PC-3 (cell line): ENCODE measurements around the gene FAM25G. TPM values are rescaled to one million over a fixed set of nuclear protein-coding genes. Genes with fewer than 3 reads are reported as not detected.

Experiments
- ATAC-seq: fragments of 200-7000 bp; cut with Tn5 transposase; 2 replicates; pipeline ENCODE4 v1.9.1; 2020; ENCODE audit warnings: mild to moderate bottlenecking, moderate library complexity
- BruUV-seq: library from RNA; stranded (reverse); fragments of 400-500 nt; replicated peaks from 2 replicates; lab custom pipeline; 2021; lab: Mats Ljungman, UMichigan
- CTCF ChIA-PET: fragments of 300-600 bp; sonication (Branson Sonifier 250); formaldehyde crosslinking; loops from one replicate; lab custom pipeline; 2022; ENCODE audit warnings: antibody characterized with exemption; lab: Charles Lee
- POLR2A ChIA-PET: fragments of 300-600 bp; sonication (Branson Sonifier 250); formaldehyde crosslinking; loops from one replicate; lab custom pipeline; 2022; ENCODE audit warnings: antibody characterized with exemption; ENCODE audit not compliant: unreplicated experiment; lab: Charles Lee
- DNase-seq: peaks from one replicate; pipeline ENCODE4 v3.0.0-alpha.2; 2015
- H2AFZ ChIP-seq: fragments of 300-600 bp; sonication (generic); 2 replicates; pipeline ENCODE4 v1.6.0; 2016; ENCODE audit warnings: antibody characterized with exemption, low read length
- H3F3A ChIP-seq: fragments of 300-600 bp; sonication (generic); one replicate; pipeline ENCODE4 v1.6.0; 2017; ENCODE audit warnings: antibody characterized with exemption, low read length, control low read depth, mild to moderate bottlenecking; ENCODE audit not compliant: unreplicated experiment
- H3K27ac ChIP-seq: fragments of 300-600 bp; sonication (generic); 2 replicates; pipeline ENCODE4 v1.5.1; 2016; ENCODE audit warnings: mild to moderate bottlenecking, low read length
- H3K27me3 ChIP-seq: fragments of 300-600 bp; sonication (generic); 2 replicates; pipeline ENCODE4 v1.6.1; 2016; ENCODE audit warnings: low read length, mixed read lengths
- H3K36me3 ChIP-seq: fragments of 300-600 bp; sonication (generic); 2 replicates; pipeline ENCODE4 v1.6.1; 2016; ENCODE audit warnings: low read depth, mixed run types, low read length, mixed read lengths
- H3K4me1 ChIP-seq: fragments of 300-600 bp; sonication (generic); 2 replicates; pipeline ENCODE4 v1.5.1; 2016; ENCODE audit warnings: low read length; ENCODE audit not compliant: insufficient read depth
- H3K4me2 ChIP-seq: fragments of 300-600 bp; sonication (generic); 2 replicates; pipeline ENCODE4 v1.6.0; 2016; ENCODE audit warnings: low read length
- H3K4me3 ChIP-seq: fragments of 300-600 bp; sonication (generic); 2 replicates; pipeline ENCODE4 v1.5.1; 2016; ENCODE audit warnings: mild to moderate bottlenecking, low read length, mixed read lengths
- H3K79me2 ChIP-seq: fragments of 300-600 bp; sonication (generic); 2 replicates; pipeline ENCODE4 v1.6.1; 2017; ENCODE audit warnings: low read length, mixed read lengths
- H3K9ac ChIP-seq: fragments of 300-600 bp; sonication (generic); 2 replicates; pipeline ENCODE4 v1.6.0; 2016; ENCODE audit warnings: mild to moderate bottlenecking, low read length
- H3K9me2 ChIP-seq: fragments of 300-600 bp; sonication (generic); replicated peaks from 2 replicates; pipeline ENCODE4 v1.6.1; 2016; ENCODE audit warnings: mixed run types, low read length, mixed read lengths
- H3K9me3 ChIP-seq: fragments of 300-600 bp; sonication (generic); 2 replicates; pipeline ENCODE4 v1.6.1; 2016; ENCODE audit warnings: low read length, mixed read lengths
- H4K20me1 ChIP-seq: fragments of 300-600 bp; sonication (generic); 2 replicates; pipeline ENCODE4 v1.6.1; 2016; ENCODE audit warnings: low read length, mixed read lengths
- CTCF ChIP-seq: fragments of 300-600 bp; sonication (generic); conservative IDR thresholded peaks from 2 replicates; pipeline ENCODE4 v1.5.1; 2017; ENCODE audit warnings: antibody characterized with exemption, low read depth, mild to moderate bottlenecking, low read length
- EZH2phosphoT487 ChIP-seq: fragments of 300-600 bp; sonication (generic); IDR thresholded peaks from 2 replicates; pipeline ENCODE4 v1.6.1; 2018; ENCODE audit warnings: mild to moderate bottlenecking, antibody characterized with exemption, low read length, borderline replicate concordance
- intact Hi-C: fragments of 100-400 bp; cut with micrococcal nuclease; formaldehyde crosslinking; loops from 2 replicates; pipeline ENCODE4 v1.9.0; 2023
- total RNA-seq: library from RNA; depleted of rRNA; stranded (reverse); fragments of >200 nt; gene quantifications from 2 replicates; pipeline ENCODE4 v1.2.3, GENCODE V29; 2014; rRNA removed

FAM25G gene
- total RNA-seq, 1 experiment from 2014 or later: not detected

DNA sequence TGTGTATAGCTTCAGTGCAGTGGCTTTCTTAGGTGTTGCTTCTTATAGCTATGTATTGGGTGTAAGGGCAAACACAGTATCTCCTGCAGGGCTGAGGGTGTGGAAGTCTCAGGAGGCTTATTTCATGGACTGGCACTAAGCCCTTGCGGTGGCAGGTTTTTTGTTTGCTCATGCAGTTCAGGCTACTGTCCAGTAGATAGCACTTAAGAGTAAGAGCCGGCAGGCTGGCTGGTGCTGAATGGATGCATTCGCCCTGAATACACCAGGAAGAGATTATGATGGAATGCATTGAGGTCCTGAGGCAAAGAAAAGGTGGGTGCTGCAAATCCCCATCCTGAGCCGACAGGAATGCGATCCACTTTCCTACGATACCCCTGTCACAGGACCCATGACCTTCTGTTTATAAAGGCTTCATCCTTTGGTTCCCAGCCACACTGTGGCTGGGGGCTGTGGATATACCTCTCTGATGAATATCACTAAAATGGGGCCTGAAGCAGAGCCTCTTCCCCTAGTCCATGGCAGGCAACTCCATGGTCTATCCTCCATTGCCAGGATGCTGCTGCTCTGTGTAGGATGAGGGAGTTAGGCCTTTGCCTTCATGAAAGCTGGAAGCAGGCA, 52.5 kb downstream of the FAM25G start:
- Histone ChIP-seq H3K9me3 (no peaks in the 10 kb centered on the region), H3K36me3 (no peaks in the 10 kb centered on the region), H3K4me3 (no peak overlapping the region), H3K79me2 (no peaks in the 10 kb centered on the region), H3K4me1 (peaks cover 4% of the 10 kb centered on the region; the same call in 1 of the 2 replicates), H3K9ac (no peak overlapping the region), H3K4me2 (no peak overlapping the region), H3K9me2 (no peaks in the 10 kb centered on the region), H3F3A (no peaks in the 10 kb centered on the region), H4K20me1 (no peaks in the 10 kb centered on the region), H3K27ac (no peak overlapping the region), H3K27me3 (no peaks in the 10 kb centered on the region), H2AFZ (no peak overlapping the region)
- POLR2A ChIA-PET: no interaction called here
- peak; percentile 79 for DNase-seq
- TF ChIP-seq EZH2phosphoT487: no peak
- TF ChIP-seq CTCF: peak; percentile 68
- intact Hi-C loops: loop anchor here (1.0 to 10.0 kb wide), 2 partner anchors 36 to 74 kb away; no protein-coding TSS in a partner anchor
- CTCF ChIA-PET: no interaction called here
- no TSS peak for BruUV-seq
- ATAC-seq: peak; percentile 92

Other genes with a start within 250 kb of the FAM25G start
- gene GDF10, start 191.5 kb downstream of the FAM25G start, total RNA-seq: not detected in 2 replicates
- not detected in 2 replicates for gene GDF2, start 169.2 kb downstream of the FAM25G start, total RNA-seq
- gene RBP3, start 143.3 kb downstream of the FAM25G start, total RNA-seq: not detected in 2 replicates
- gene ZNF488, start 107.4 kb downstream of the FAM25G start, total RNA-seq: 1.7 and 2.1 TPM in 2 replicates
- gene ANXA8, start 7.6 kb downstream of the FAM25G start, total RNA-seq: 0.69 and 1.1 TPM in 2 replicates
- gene AGAP9, start 31.9 kb upstream of the FAM25G start, total RNA-seq: 5.6 and 7.1 TPM in 2 replicates